Hepatocyte (in vitro differentiated cells): ENCODE measurements around the gene B3GALNT2. TPM values are rescaled to one million over a fixed set of nuclear protein-coding genes. Genes with fewer than 3 reads are reported as not detected.

ENCODE experiments used
- DNase-seq: peaks from one replicate; pipeline ENCODE4 v3.0.0-alpha.2; 2016; ENCODE audit warnings: low spot score
- H2AFZ ChIP-seq: fragments of 200-600 bp; sonication (generic); 2 replicates; pipeline ENCODE4 v1.6.0; 2016; ENCODE audit warnings: antibody characterized with exemption, mild to moderate bottlenecking
- H3K27ac ChIP-seq: fragments of 200-600 bp; sonication (generic); 2 replicates; pipeline ENCODE4 v1.5.1; 2016; ENCODE audit warnings: mild to moderate bottlenecking
- H3K27me3 ChIP-seq: fragments of 200-600 bp; sonication (generic); 2 replicates; pipeline ENCODE4 v1.6.1; 2016
- H3K36me3 ChIP-seq: fragments of 200-600 bp; sonication (generic); replicated peaks from 2 replicates; pipeline ENCODE4 v1.5.1; 2016; ENCODE audit warnings: low read depth; ENCODE audit not compliant: insufficient read depth
- H3K4me1 ChIP-seq: fragments of 200-600 bp; sonication (generic); 2 replicates; pipeline ENCODE4 v1.5.1; 2016; ENCODE audit warnings: mild to moderate bottlenecking, moderate library complexity; ENCODE audit not compliant: insufficient read depth
- H3K4me2 ChIP-seq: fragments of 200-600 bp; sonication (generic); 2 replicates; pipeline ENCODE4 v1.6.0; 2016
- H3K4me3 ChIP-seq: fragments of 200-600 bp; sonication (generic); 2 replicates; pipeline ENCODE4 v1.5.1; 2016; ENCODE audit warnings: mild to moderate bottlenecking
- H3K79me2 ChIP-seq: fragments of 200-600 bp; sonication (generic); 2 replicates; pipeline ENCODE4 v1.6.0; 2017; ENCODE audit warnings: mild to moderate bottlenecking
- H3K9me2 ChIP-seq: fragments of 200-600 bp; sonication (generic); replicated peaks from 2 replicates; pipeline ENCODE4 v1.6.0; 2017; ENCODE audit warnings: mild to moderate bottlenecking; ENCODE audit not compliant: insufficient read depth
- H3K9me3 ChIP-seq: fragments of 200-600 bp; sonication (generic); 2 replicates; pipeline ENCODE4 v1.5.1; 2016; ENCODE audit warnings: low read depth, mild to moderate bottlenecking
- H4K20me1 ChIP-seq: fragments of 200-600 bp; sonication (generic); 2 replicates; pipeline ENCODE4 v1.6.0; 2016; ENCODE audit warnings: mild to moderate bottlenecking; ENCODE audit not compliant: insufficient read depth, poor library complexity, severe bottlenecking
- CTCF ChIP-seq: fragments of 200-600 bp; sonication (generic); IDR thresholded peaks from 2 replicates; pipeline ENCODE4 v1.5.1; 2016; ENCODE audit warnings: antibody characterized with exemption, mild to moderate bottlenecking; ENCODE audit not compliant: poor library complexity
- EZH2 ChIP-seq: fragments of 200-600 bp; sonication (generic); IDR thresholded peaks from 2 replicates; pipeline ENCODE4 v1.6.1; 2016; ENCODE audit warnings: antibody characterized with exemption, mild to moderate bottlenecking, borderline replicate concordance
- EZH2phosphoT487 ChIP-seq: fragments of 200-600 bp; sonication (generic); IDR thresholded peaks from one replicate; pipeline ENCODE4 v1.6.1; 2018; ENCODE audit warnings: antibody characterized with exemption, mild to moderate bottlenecking, low read depth, moderate library complexity; ENCODE audit not compliant: unreplicated experiment, severe bottlenecking
- WGBS: methylation state at CpG from one replicate; pipeline ENCODE4 v1.1.6; 2016; ENCODE audit warnings: low lambda C conversion rate; ENCODE audit errors: missing lambda C conversion rate; 5-methylcytosine and 5-hydroxymethylcytosine counted together
- polyA plus RNA-seq: library from polyadenylated mRNA; unstranded; fragments of >200 nt; fragmentation: Nextera tagmentation; extraction: Ambion mirVana; gene quantifications from 2 replicates; pipeline ENCODE4 v1.2.1, GENCODE V29; 2016
- total RNA-seq: library from RNA; depleted of rRNA; stranded (reverse); fragments of >200 nt; gene quantifications from 2 replicates; pipeline ENCODE4 v1.2.3, GENCODE V29; 2014

B3GALNT2 gene
- total and polyA plus RNA-seq, 2 experiments from 2014 or later = 8.1 to 24.2 TPM

- peak; percentile 69 for DNase-seq
- Histone ChIP-seq H3K79me2 (peaks cover 38% of the 10 kb centered on the region), H3K27ac (peak overlapping the region; percentile 98), H3K36me3 (no peaks in the 10 kb centered on the region), H3K9me3 (no peaks in the 10 kb centered on the region), H3K9me2 (no peaks in the 10 kb centered on the region), H3K4me2 (peak overlapping the region; percentile 80), H3K27me3 (no peaks in the 10 kb centered on the region), H3K4me1 (peaks cover 9% of the 10 kb centered on the region), H2AFZ (peak overlapping the region; percentile 88), H3K4me3 (peak overlapping the region; percentile 91), H4K20me1 (peaks cover 7% of the 10 kb centered on the region)
- TF ChIP-seq EZH2phosphoT487 (no peak), CTCF (no peak), EZH2 (no peak)
- WGBS = 1% methylated on average over 35 of the region's 49 CpGs
These were observed 690 bp downstream of the B3GALNT2 start for GRCh38 chr1:235503403-235504121.

- no peaks in the 10 kb centered on the region for H3K9me2 ChIP-seq
- peaks cover 12% of the 10 kb centered on the region for H4K20me1 ChIP-seq
- H3K79me2 ChIP-seq = peaks cover 45% of the 10 kb centered on the region
- peak overlapping the region; percentile 91 for H3K4me3 ChIP-seq
- TF ChIP-seq EZH2 = no peak
- peak overlapping the region; percentile 98 for H3K27ac ChIP-seq
- DNase-seq = peak; percentile 48
- no peaks in the 10 kb centered on the region for H3K9me3 ChIP-seq
- 12% methylated on average over 5 of the region's 5 CpGs for WGBS
- peak overlapping the region; percentile 88 for H2AFZ ChIP-seq
- H3K4me1 ChIP-seq = peaks cover 9% of the 10 kb centered on the region
- peak overlapping the region; percentile 80 for H3K4me2 ChIP-seq
- no peaks in the 10 kb centered on the region for H3K36me3 ChIP-seq
- H3K27me3 ChIP-seq = no peaks in the 10 kb centered on the region
These were observed 1.4 kb downstream of the B3GALNT2 start for GRCh38 chr1:235502601-235503402.

GRCh38 chr1:235500971-235501540 is 3.2 kb downstream of the B3GALNT2 start:
- Histone ChIP-seq H4K20me1 (peaks cover 12% of the 10 kb centered on the region), H2AFZ (no peak overlapping the region), H3K27ac (peak overlapping the region; percentile 98), H3K9me2 (no peaks in the 10 kb centered on the region), H3K9me3 (no peaks in the 10 kb centered on the region), H3K4me2 (no peak overlapping the region), H3K79me2 (peaks cover 63% of the 10 kb centered on the region), H3K4me1 (peaks cover 9% of the 10 kb centered on the region), H3K27me3 (no peaks in the 10 kb centered on the region), H3K36me3 (no peaks in the 10 kb centered on the region), H3K4me3 (no peak overlapping the region)
- WGBS = 78% methylated on average over 5 of the region's 5 CpGs
- no peak for DNase-seq
- TF ChIP-seq EZH2 (no peak), EZH2phosphoT487 (no peak), CTCF (no peak)

- Histone ChIP-seq H3K4me1 (no peaks in the 10 kb centered on the region), H3K9me2 (no peaks in the 10 kb centered on the region), H4K20me1 (peaks cover 6% of the 10 kb centered on the region), H3K79me2 (peaks cover 63% of the 10 kb centered on the region), H3K27ac (no peak overlapping the region), H3K9me3 (no peaks in the 10 kb centered on the region), H3K27me3 (no peaks in the 10 kb centered on the region), H2AFZ (no peak overlapping the region), H3K4me2 (no peak overlapping the region), H3K4me3 (no peak overlapping the region), H3K36me3 (no peaks in the 10 kb centered on the region)
- 86% methylated on average over 2 of the region's 2 CpGs for WGBS
- DNase-seq = no peak
- TF ChIP-seq EZH2phosphoT487 (no peak), EZH2 (no peak), CTCF (no peak)
These were observed 8.7 kb downstream of the B3GALNT2 start for GRCh38 chr1:235495551-235495950.
